ENCODE measurements around the gene SHD.
A peak's percentile ranks its signal among the peaks of the same experiment; 100 is the strongest.

The SHD gene

GRCh38 chr19:4313847-4314490, 34.9 kb downstream of the SHD start:
- H2BK5ac ChIP-seq (ENCODE audit: low read length) = no peak overlapping the region
- no peak overlapping the region for H2BK12ac ChIP-seq (ENCODE audit: low read length)
- H3K4me1 ChIP-seq (ENCODE audit: control insufficient read depth in 2 of 2, insufficient read depth in 1 of 2, low read depth in 1 of 2, low read length in 2 of 2) = no peaks in the 10 kb centered on the region
- no peak overlapping the region for H2BK15ac ChIP-seq (ENCODE audit: low read length)
- WGBS, 2 donors (ENCODE audit: extremely low coverage in 2 of 2, insufficient read length in 2 of 2, insufficient replicate concordance in 1 of 2) = no CpG with 5 or more reads among the region's 12 CpGs
- no peak overlapping the region for H2AFZ ChIP-seq (ENCODE audit: low read length)
- peaks cover 35 to 64% of the 10 kb centered on the region in 2 donors for H3K36me3 ChIP-seq (replicated peaks in 1 of 2; ENCODE audit: control insufficient read depth in 2 of 2, insufficient read depth in 2 of 2, low read length in 2 of 2)
- no peak for DNase-seq (ENCODE audit: low spot score)
- H3K23ac ChIP-seq (ENCODE audit: low read depth, low read length, poor library complexity) = no peak overlapping the region
- H2AK5ac ChIP-seq (ENCODE audit: low read depth, low read length) = no peak overlapping the region
- H2BK120ac ChIP-seq (ENCODE audit: low read depth, low read length) = no peak overlapping the region
- H3K14ac ChIP-seq (ENCODE audit: low read length) = no peak overlapping the region
- H3K27me3 ChIP-seq (ENCODE audit: control insufficient read depth in 3 of 3, insufficient read depth in 3 of 3, low read depth in 1 of 3, low read length in 3 of 3) = no peaks in the 10 kb centered on the region
- no peak overlapping the region for H3K4me2 ChIP-seq (ENCODE audit: insufficient read depth, low read length, poor library complexity, severe bottlenecking)
- H3K9me3 ChIP-seq (replicated peaks in 1 of 2; ENCODE audit: control insufficient read depth in 2 of 2, insufficient read depth in 1 of 2, low read depth in 1 of 2, low read length in 2 of 2) = peaks cover 4 to 5% of the 10 kb centered on the region in 2 donors
- H3K4me3 ChIP-seq (ENCODE audit: low read length in 2 of 2) = no peak overlapping the region
- H3K79me1 ChIP-seq (ENCODE audit: low read depth, low read length) = peaks cover 2% of the 10 kb centered on the region
- H4K8ac ChIP-seq (ENCODE audit: low read depth, low read length) = no peak overlapping the region
- H3K27ac ChIP-seq (replicated peaks; ENCODE audit: low read length) = no peak overlapping the region
- no peak overlapping the region for H3K4ac ChIP-seq (ENCODE audit: low read length)
- H3K9ac ChIP-seq (ENCODE audit: low read depth, low read length, poor library complexity) = no peak overlapping the region
- H3K18ac ChIP-seq (ENCODE audit: low read length) = no peak overlapping the region
- H4K91ac ChIP-seq (ENCODE audit: low read depth, low read length, poor library complexity) = no peak overlapping the region

DNA sequence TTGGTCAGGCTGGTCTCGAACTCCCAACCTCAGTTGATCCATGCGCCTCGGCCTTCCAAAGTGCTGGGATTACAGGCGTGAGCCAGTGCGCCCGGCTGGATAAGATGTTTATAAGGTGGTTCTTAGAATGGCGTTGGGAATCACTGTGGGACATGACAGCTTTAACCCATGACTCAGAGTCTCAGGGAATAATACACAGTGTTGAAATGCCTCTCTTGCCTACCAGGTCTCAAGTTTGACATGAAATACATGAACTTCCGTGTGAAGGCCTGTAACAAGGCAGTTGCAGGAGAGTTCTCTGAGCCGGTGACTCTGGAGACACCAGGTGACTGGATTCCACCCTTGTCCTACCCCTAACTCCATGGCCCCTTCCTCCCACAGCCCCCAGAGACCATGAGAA, 37.9 kb downstream of the SHD start:
- H3K4me2 ChIP-seq (ENCODE audit: insufficient read depth, low read length, poor library complexity, severe bottlenecking) = no peak overlapping the region
- H3K14ac ChIP-seq (ENCODE audit: low read length) = no peak overlapping the region
- no peaks in the 10 kb centered on the region for H3K79me1 ChIP-seq (ENCODE audit: low read depth, low read length)
- peaks cover 6 to 10% of the 10 kb centered on the region in 2 donors for H3K9me3 ChIP-seq (replicated peaks in 1 of 2; ENCODE audit: control insufficient read depth in 2 of 2, insufficient read depth in 1 of 2, low read depth in 1 of 2, low read length in 2 of 2)
- H2BK12ac ChIP-seq (ENCODE audit: low read length) = no peak overlapping the region
- H3K27me3 ChIP-seq (ENCODE audit: control insufficient read depth in 3 of 3, insufficient read depth in 3 of 3, low read depth in 1 of 3, low read length in 3 of 3) = no peaks in the 10 kb centered on the region
- no peak overlapping the region for H2AK5ac ChIP-seq (ENCODE audit: low read depth, low read length)
- no peak overlapping the region for H2BK5ac ChIP-seq (ENCODE audit: low read length)
- no peak overlapping the region for H3K27ac ChIP-seq (replicated peaks; ENCODE audit: low read length)
- no peak overlapping the region for H3K4ac ChIP-seq (ENCODE audit: low read length)
- H3K36me3 ChIP-seq (replicated peaks in 1 of 2; ENCODE audit: control insufficient read depth in 2 of 2, insufficient read depth in 2 of 2, low read length in 2 of 2) = peaks cover 27 to 42% of the 10 kb centered on the region in 2 donors
- no peak overlapping the region for H4K91ac ChIP-seq (ENCODE audit: low read depth, low read length, poor library complexity)
- no peaks in the 10 kb centered on the region for H3K4me1 ChIP-seq (ENCODE audit: control insufficient read depth in 2 of 2, insufficient read depth in 1 of 2, low read depth in 1 of 2, low read length in 2 of 2)
- DNase-seq (ENCODE audit: low spot score) = no peak
- no peak overlapping the region for H3K4me3 ChIP-seq (ENCODE audit: low read length in 2 of 2)
- no peak overlapping the region for H4K8ac ChIP-seq (ENCODE audit: low read depth, low read length)
- no peak overlapping the region for H2BK120ac ChIP-seq (ENCODE audit: low read depth, low read length)
- H2AFZ ChIP-seq (ENCODE audit: low read length) = no peak overlapping the region
- H2BK15ac ChIP-seq (ENCODE audit: low read length) = no peak overlapping the region
- H3K18ac ChIP-seq (ENCODE audit: low read length) = no peak overlapping the region
- no CpG with 5 or more reads among the region's 9 CpGs for WGBS, 2 donors (ENCODE audit: extremely low coverage in 2 of 2, insufficient read length in 2 of 2, insufficient replicate concordance in 1 of 2)
- H3K9ac ChIP-seq (ENCODE audit: low read depth, low read length, poor library complexity) = no peak overlapping the region
- no peak overlapping the region for H3K23ac ChIP-seq (ENCODE audit: low read depth, low read length, poor library complexity)

DNA sequence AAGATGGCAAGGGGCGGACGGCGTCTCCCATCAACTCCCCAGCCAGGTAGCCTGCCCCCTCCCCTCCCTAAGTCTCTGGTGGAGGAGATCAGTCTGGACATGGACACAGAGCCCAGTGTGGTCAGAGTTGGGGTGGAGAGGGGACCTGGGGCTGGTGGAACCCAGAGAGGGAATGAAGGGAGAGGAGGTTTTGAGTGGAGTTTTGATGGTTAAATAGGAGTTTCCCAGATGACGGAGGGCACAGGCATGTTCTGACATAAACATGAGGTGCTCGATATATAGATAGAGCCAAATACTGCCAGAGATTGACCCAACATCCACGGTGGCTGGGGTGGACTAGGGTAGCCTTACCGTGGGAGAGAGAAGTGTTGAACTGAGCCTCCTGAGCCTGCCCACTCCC, 39.4 kb downstream of the SHD start:
- Histone ChIP-seq H3K4me1 (ENCODE audit: control insufficient read depth in 2 of 2, insufficient read depth in 1 of 2, low read depth in 1 of 2, low read length in 2 of 2) (no peaks in the 10 kb centered on the region), H4K8ac (ENCODE audit: low read depth, low read length) (peak overlapping the region; percentile 3), H3K4me2 (ENCODE audit: insufficient read depth, low read length, poor library complexity, severe bottlenecking) (no peak overlapping the region), H3K14ac (ENCODE audit: low read length) (no peak overlapping the region), H3K9ac (ENCODE audit: low read depth, low read length, poor library complexity) (no peak overlapping the region), H2BK120ac (ENCODE audit: low read depth, low read length) (no peak overlapping the region), H2BK15ac (ENCODE audit: low read length) (no peak overlapping the region), H3K4me3 (ENCODE audit: low read length in 2 of 2) (no peak overlapping the region), H3K36me3 (replicated peaks in 1 of 2; ENCODE audit: control insufficient read depth in 2 of 2, insufficient read depth in 2 of 2, low read length in 2 of 2) (peaks cover 22 to 42% of the 10 kb centered on the region in 2 donors), H2AK5ac (ENCODE audit: low read depth, low read length) (no peak overlapping the region), H4K91ac (ENCODE audit: low read depth, low read length, poor library complexity) (no peak overlapping the region), H3K18ac (ENCODE audit: low read length) (no peak overlapping the region), H3K23ac (ENCODE audit: low read depth, low read length, poor library complexity) (peak overlapping the region; percentile 31), H2BK12ac (ENCODE audit: low read length) (no peak overlapping the region), H3K27ac (replicated peaks; ENCODE audit: low read length) (no peak overlapping the region), H3K79me1 (ENCODE audit: low read depth, low read length) (no peaks in the 10 kb centered on the region), H3K27me3 (ENCODE audit: control insufficient read depth in 3 of 3, insufficient read depth in 3 of 3, low read depth in 1 of 3, low read length in 3 of 3) (no peaks in the 10 kb centered on the region), H2BK5ac (ENCODE audit: low read length) (no peak overlapping the region), H2AFZ (ENCODE audit: low read length) (no peak overlapping the region), H3K9me3 (replicated peaks in 1 of 2; ENCODE audit: control insufficient read depth in 2 of 2, insufficient read depth in 1 of 2, low read depth in 1 of 2, low read length in 2 of 2) (peaks cover 6 to 10% of the 10 kb centered on the region in 2 donors), H3K4ac (ENCODE audit: low read length) (no peak overlapping the region)
- no peak for DNase-seq (ENCODE audit: low spot score)
- WGBS, 2 donors (ENCODE audit: extremely low coverage in 2 of 2, insufficient read length in 2 of 2, insufficient replicate concordance in 1 of 2) = no CpG with 5 or more reads among the region's 7 CpGs

GRCh38 chr19:4319067-4319718, 40.1 kb downstream of the SHD start:
- Histone ChIP-seq H3K14ac (ENCODE audit: low read length) (no peak overlapping the region), H2BK15ac (ENCODE audit: low read length) (no peak overlapping the region), H3K4me2 (ENCODE audit: insufficient read depth, low read length, poor library complexity, severe bottlenecking) (no peak overlapping the region), H2AK5ac (ENCODE audit: low read depth, low read length) (no peak overlapping the region), H3K9me3 (replicated peaks in 1 of 2; ENCODE audit: control insufficient read depth in 2 of 2, insufficient read depth in 1 of 2, low read depth in 1 of 2, low read length in 2 of 2) (peaks cover 6 to 10% of the 10 kb centered on the region in 2 donors), H3K4me1 (ENCODE audit: control insufficient read depth in 2 of 2, insufficient read depth in 1 of 2, low read depth in 1 of 2, low read length in 2 of 2) (no peaks in the 10 kb centered on the region), H3K4me3 (ENCODE audit: low read length in 2 of 2) (no peak overlapping the region), H3K23ac (ENCODE audit: low read depth, low read length, poor library complexity) (peak overlapping the region; percentile 20), H3K18ac (ENCODE audit: low read length) (no peak overlapping the region), H2BK120ac (ENCODE audit: low read depth, low read length) (no peak overlapping the region), H3K4ac (ENCODE audit: low read length) (no peak overlapping the region), H2BK12ac (ENCODE audit: low read length) (no peak overlapping the region), H3K27me3 (ENCODE audit: control insufficient read depth in 3 of 3, insufficient read depth in 3 of 3, low read depth in 1 of 3, low read length in 3 of 3) (no peaks in the 10 kb centered on the region), H3K36me3 (replicated peaks in 1 of 2; ENCODE audit: control insufficient read depth in 2 of 2, insufficient read depth in 2 of 2, low read length in 2 of 2) (peaks cover 22 to 35% of the 10 kb centered on the region in 2 donors), H4K91ac (ENCODE audit: low read depth, low read length, poor library complexity) (no peak overlapping the region), H2AFZ (ENCODE audit: low read length) (no peak overlapping the region), H3K27ac (replicated peaks; ENCODE audit: low read length) (no peak overlapping the region), H4K8ac (ENCODE audit: low read depth, low read length) (no peak overlapping the region), H3K9ac (ENCODE audit: low read depth, low read length, poor library complexity) (no peak overlapping the region), H3K79me1 (ENCODE audit: low read depth, low read length) (no peaks in the 10 kb centered on the region), H2BK5ac (ENCODE audit: low read length) (no peak overlapping the region)
- no peak for DNase-seq (ENCODE audit: low spot score)
- no CpG with 5 or more reads among the region's 2 CpGs for WGBS, 2 donors (ENCODE audit: extremely low coverage in 2 of 2, insufficient read length in 2 of 2, insufficient replicate concordance in 1 of 2)
